ENCODE measurements around the gene GLRX.

The GLRX gene

DNA sequence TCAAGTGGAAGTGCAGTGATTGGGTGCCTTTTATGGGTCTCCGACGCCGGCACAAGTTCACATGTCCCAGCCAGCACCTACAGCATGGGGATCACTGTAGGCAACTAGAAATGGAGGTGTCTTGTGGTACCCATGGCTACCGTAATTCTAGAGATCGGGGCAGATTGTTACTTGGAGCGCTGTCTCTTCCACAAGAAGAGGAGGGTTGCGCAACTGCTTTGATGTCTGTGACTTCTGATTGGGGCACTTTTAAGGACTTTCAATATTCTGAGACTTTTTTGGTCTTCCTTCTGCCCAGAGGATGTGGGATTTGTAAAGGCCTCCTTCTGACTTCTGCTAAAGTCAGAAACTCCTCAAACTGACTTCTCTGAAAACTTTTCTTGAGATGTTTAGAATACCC, 41.9 kb downstream of the GLRX start:
- DNase-seq (ENCODE audit: low read depth in 2 of 2): no peak

- no peak for DNase-seq (ENCODE audit: low read depth in 2 of 2)
Observed at GRCh38 chr5:95779611-95780010, 42.9 kb downstream of the GLRX start.

DNA sequence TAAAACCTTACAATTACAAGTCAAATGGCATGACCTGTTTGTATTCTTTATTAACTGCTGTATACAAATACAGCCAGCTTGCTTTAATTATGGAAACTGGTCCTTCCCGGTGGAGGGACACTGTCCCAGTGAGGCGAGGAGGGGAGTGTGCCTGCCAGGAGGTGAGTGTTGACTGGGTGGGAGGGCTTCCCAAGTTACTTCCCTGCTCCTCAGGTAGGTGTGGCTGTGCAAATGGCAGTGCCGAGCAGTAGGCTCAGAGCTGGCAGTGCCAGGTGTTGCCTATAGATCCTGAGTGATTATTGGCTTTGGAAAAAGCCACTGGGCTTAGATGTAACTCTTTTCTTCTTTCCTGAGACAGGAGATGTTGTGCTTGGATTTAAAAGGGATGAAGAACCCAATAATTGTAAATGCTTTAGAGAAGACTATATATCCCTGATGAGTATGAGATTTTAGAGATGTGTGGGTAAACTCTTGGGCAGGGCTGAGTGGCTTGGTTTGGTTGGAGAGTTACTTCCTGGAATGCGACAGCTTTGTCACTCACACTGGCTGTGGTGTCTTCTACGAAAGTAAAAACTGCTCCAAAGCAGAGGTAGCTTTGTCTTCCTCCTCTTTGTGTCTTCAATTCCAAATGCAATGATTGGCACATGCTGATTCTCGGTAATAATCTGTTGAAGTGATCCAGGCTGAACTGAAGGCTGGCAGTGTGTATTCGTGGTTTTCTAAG, 43.7 kb downstream of the GLRX start:
- DNase-seq (ENCODE audit: low read depth in 2 of 2): no peak

- DNase-seq (ENCODE audit: low read depth in 2 of 2): no peak
Observed at GRCh38 chr5:95777441-95777840, 45.1 kb downstream of the GLRX start.

- DNase-seq (ENCODE audit: low read depth in 2 of 2): no peak
Observed at GRCh38 chr5:95773335-95774059, 49.0 kb downstream of the GLRX start.

DNA sequence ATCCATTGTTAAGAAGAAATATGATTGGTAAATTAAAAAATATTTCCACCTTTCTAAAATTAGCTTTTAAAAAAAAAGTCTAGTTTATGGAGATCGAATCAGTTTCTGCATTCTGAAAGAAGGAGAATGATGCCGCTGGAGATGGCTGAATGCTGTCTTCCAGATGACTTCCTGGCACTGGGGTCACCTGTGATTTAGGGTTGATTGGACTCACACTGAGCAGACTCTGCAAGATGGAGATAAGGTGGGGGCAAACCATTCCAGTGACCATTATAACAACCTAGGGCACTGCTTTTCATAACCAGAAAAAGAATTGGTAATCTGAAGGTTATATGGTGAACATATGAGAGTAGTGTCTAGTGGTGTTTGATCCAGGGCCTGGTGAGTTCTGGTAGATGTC, 50.6 kb downstream of the GLRX start:
- DNase-seq (ENCODE audit: low read depth in 2 of 2): no peak

- DNase-seq (ENCODE audit: low read depth in 2 of 2): no peak
Observed at GRCh38 chr5:95770830-95771708, 51.5 kb downstream of the GLRX start.

GRCh38 chr5:95768731-95769130, 53.8 kb downstream of the GLRX start:
- no peak for DNase-seq (ENCODE audit: low read depth in 2 of 2)

GRCh38 chr5:95763941-95764340, 58.6 kb downstream of the GLRX start:
- DNase-seq (ENCODE audit: low read depth in 2 of 2): no peak

Data from stimulated activated CD4-positive, alpha-beta T cell treated with anti-CD3 and anti-CD28 coated beads, Interleukin-1b, Interleukin-23, amount 100 ng/mL, for 1 hour (primary cell).